ENCODE measurements around the gene SUPT4H1.

SUPT4H1 gene

GRCh38 chr17:58371300-58371950 is 19.4 kb upstream of the SUPT4H1 start:
- TF ChIP-seq SIN3A (IDR thresholded peaks at IDR 0.05; ENCODE audit: borderline replicate concordance, insufficient read depth, low read length), result no peak
- TF ChIP-seq TAF1 (IDR thresholded peaks at IDR 0.05; ENCODE audit: borderline replicate concordance, insufficient read depth, low read length), result no peak
- TF ChIP-seq REST (IDR thresholded peaks at IDR 0.05; ENCODE audit: insufficient read depth in 1 of 2, low read depth in 2 of 2, low read length in 2 of 2), result no peak
- no peak for TF ChIP-seq POLR2AphosphoS5 (IDR thresholded peaks at IDR 0.05; ENCODE audit: low read depth, low read length)
- TF ChIP-seq FOXP2 (optimal IDR thresholded peaks at IDR 0.05; ENCODE audit: borderline replicate concordance, extremely low read depth, extremely low read length, insufficient read depth), result no peak

DNA sequence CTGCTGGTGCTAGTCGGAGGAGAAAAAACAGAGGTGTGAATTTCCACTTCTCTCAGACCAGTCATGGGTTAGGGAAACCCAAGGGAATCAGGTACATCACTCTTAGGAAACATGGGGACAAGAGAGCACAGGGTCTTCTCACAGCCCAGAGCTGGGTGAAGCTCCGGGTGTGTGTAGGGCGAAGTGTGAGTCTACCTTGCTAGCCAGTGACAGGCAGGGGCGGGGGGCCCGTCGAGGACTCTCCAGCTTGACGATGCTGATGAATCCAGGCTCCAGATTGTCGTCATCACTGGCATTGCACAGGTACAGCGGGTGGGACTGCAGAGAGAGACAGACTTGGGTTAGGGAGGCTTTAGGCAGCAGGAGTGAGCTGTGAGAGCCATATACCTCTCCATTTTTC is 18.7 kb upstream of the SUPT4H1 start:
- TF ChIP-seq POLR2AphosphoS5 (IDR thresholded peaks at IDR 0.05; ENCODE audit: low read depth, low read length) (no peak), REST (IDR thresholded peaks at IDR 0.05; ENCODE audit: insufficient read depth in 1 of 2, low read depth in 2 of 2, low read length in 2 of 2) (no peak), SIN3A (IDR thresholded peaks at IDR 0.05; ENCODE audit: borderline replicate concordance, insufficient read depth, low read length) (no peak), FOXP2 (optimal IDR thresholded peaks at IDR 0.05; ENCODE audit: borderline replicate concordance, extremely low read depth, extremely low read length, insufficient read depth) (no peak), TAF1 (IDR thresholded peaks at IDR 0.05; ENCODE audit: borderline replicate concordance, insufficient read depth, low read length) (no peak)

GRCh38 chr17:58370309-58370708 is 18.3 kb upstream of the SUPT4H1 start:
- TF ChIP-seq POLR2AphosphoS5 (IDR thresholded peaks at IDR 0.05; ENCODE audit: low read depth, low read length), result no peak
- TF ChIP-seq TAF1 (IDR thresholded peaks at IDR 0.05; ENCODE audit: borderline replicate concordance, insufficient read depth, low read length), result no peak
- TF ChIP-seq FOXP2 (optimal IDR thresholded peaks at IDR 0.05; ENCODE audit: borderline replicate concordance, extremely low read depth, extremely low read length, insufficient read depth), result no peak
- no peak for TF ChIP-seq SIN3A (IDR thresholded peaks at IDR 0.05; ENCODE audit: borderline replicate concordance, insufficient read depth, low read length)
- no peak for TF ChIP-seq REST (IDR thresholded peaks at IDR 0.05; ENCODE audit: insufficient read depth in 1 of 2, low read depth in 2 of 2, low read length in 2 of 2)

DNA sequence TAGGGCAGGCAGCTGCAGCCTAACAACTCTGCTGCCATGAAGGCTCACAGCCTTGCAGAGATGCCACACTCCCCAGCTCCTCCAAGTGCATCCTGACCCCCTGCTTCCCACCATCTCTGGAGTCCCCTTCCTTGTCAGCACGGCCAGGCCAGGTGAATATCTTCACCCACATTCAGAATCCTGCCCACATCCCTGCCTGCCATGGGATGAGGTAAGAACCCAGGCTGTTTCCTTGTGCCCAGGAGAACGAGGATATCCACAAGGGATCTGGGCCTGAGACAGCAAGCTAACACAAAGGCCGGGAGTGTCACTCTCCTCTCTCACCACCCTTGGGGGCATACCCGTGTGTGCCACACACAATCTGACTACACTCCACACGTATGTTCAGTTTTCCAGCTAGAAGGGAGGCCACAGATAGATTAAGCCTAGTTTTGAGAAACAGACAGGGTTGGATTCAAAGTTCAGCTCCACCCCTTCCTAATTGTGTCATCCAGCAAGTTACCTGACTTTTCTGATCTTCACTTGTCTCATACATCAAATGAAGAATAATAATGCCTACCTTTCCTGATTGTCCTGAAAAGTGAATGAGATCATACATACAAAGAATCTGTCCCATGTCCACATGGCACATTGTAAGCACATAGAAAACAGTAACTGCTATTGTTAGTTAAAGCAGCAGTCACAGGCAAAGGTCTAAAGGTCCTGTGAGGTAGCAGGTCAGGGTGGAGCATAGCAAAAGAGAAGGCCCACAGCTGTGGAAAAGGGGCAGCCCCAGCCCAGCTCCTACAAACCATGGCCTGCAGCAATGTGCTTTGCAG is 17.4 kb upstream of the SUPT4H1 start:
- TF ChIP-seq TAF1 (IDR thresholded peaks at IDR 0.05; ENCODE audit: borderline replicate concordance, insufficient read depth, low read length) (no peak), SIN3A (IDR thresholded peaks at IDR 0.05; ENCODE audit: borderline replicate concordance, insufficient read depth, low read length) (no peak), POLR2AphosphoS5 (IDR thresholded peaks at IDR 0.05; ENCODE audit: low read depth, low read length) (no peak), REST (IDR thresholded peaks at IDR 0.05; ENCODE audit: insufficient read depth in 1 of 2, low read depth in 2 of 2, low read length in 2 of 2) (no peak), FOXP2 (optimal IDR thresholded peaks at IDR 0.05; ENCODE audit: borderline replicate concordance, extremely low read depth, extremely low read length, insufficient read depth) (no peak)
